Measurements from ENCODE around the gene MPC1L.

DNA sequence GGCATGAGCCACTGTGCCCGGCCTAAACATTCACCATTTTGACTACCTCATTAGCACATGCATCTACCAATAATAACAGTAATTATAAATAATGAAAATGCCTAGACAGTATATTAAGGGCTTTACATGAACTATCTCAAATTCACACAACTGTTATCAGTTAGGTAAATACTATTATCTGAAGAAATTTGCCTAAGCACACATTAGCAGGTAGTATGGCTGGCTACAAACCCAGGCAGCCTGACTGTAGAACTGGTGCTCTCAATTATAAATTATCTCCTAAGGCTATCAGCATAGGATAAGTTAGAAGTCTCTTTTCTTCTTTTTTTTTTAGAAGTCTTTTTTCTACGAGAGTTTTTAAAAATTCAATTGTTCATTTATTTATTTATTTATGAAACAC, 38.3 kb downstream of the MPC1L start:
- no peak for TF ChIP-seq CTCF (conservative IDR thresholded peaks at IDR 0.05; ENCODE audit: low read depth, low read length)
- TF ChIP-seq EZH2 (IDR thresholded peaks at IDR 0.05; ENCODE audit: low read length, unreplicated experiment): no peak
- TF ChIP-seq EZH2phosphoT487 (IDR thresholded peaks at IDR 0.05; ENCODE audit: borderline replicate concordance, low read length): no peak
